HCEC 1CT (cell line): ENCODE results near the gene MTRF1L.
"Not testable (repeated sequence)": the region's sequence is repeated elsewhere in the genome, so short reads cannot be mapped to it uniquely, and the experiment has no call there.

Source experiments
- DNase-seq: peaks from one replicate; pipeline ENCODE4 v3.0.0-alpha.2; 2017

Gene MTRF1L

GRCh38 chr6:153001767-153002612 is 519 bp downstream of the MTRF1L start:
- peak; percentile 19 for DNase-seq

GRCh38 chr6:153000790-153001189 is 1.7 kb downstream of the MTRF1L start:
- not testable (repeated sequence) for DNase-seq

- no peak for DNase-seq
Observed at GRCh38 chr6:153000243-153000642, 2.3 kb downstream of the MTRF1L start.

- DNase-seq: not testable (repeated sequence)
Observed at GRCh38 chr6:152999538-152999937, 3.0 kb downstream of the MTRF1L start.

DNA sequence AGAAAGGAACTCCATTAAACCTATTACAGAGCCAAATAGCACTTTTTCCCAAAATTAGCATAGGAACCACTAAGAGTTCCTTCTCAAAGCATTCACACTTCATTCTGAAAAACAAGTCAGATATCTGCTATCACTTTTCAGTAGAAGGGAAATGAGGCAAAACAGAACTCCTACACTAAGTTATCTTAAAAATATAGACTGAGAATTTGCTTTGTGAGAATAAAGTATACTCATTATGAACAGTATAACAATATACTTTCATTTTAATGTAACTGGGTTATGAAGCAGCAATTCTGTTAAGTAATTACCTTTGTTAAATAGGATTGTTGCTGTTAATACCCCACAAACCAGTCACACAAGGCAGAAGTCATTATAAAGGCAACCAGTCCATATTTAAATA is 8.7 kb downstream of the MTRF1L start:
- no peak for DNase-seq

- peak; percentile 33 for DNase-seq
Observed at GRCh38 chr6:152993431-152993830, 9.1 kb downstream of the MTRF1L start.

DNA sequence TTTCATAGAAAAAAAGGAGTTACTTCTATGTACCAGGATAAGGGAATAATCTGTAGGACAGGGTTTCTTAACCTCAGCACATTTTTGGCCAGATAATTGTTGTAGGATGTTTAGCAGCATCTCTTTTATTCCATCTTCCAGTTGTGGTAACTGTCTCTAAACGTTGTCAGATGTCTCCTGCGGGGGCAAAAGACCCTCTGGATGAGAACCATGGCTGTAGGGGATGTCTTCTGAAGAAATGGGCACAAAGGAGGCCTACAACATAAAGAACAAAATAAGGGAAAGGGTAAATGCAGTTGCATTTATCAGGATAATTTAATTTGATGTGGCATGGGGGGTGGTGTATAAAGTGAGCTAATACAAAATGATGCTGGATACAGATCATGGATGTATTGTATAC is 15.5 kb downstream of the MTRF1L start:
- no peak for DNase-seq

- not testable (repeated sequence) for DNase-seq
Observed at GRCh38 chr6:152985300-152985699, 17.2 kb downstream of the MTRF1L start.

DNA sequence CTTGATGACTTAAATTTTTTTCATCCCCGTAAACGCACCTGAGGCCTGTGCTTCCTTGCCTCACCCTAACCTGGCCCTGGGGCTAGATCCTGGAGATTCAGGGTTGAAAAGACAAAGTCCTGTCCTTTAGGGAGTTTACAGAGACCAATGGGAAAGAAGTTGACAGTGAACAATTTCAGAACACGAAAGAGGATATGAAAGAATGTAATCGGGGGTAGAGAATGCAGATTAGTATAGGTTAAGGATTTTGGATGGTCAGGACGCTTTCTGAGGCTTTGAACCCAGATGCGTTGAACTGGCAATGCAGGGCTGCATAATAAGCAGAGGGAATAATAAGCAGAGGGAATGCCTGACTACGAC is 18.0 kb downstream of the MTRF1L start:
- no peak for DNase-seq

- peak; percentile 77 for DNase-seq
Observed at GRCh38 chr6:152983637-152984512, 18.6 kb downstream of the MTRF1L start.

- peak; percentile 98 for DNase-seq
Observed at GRCh38 chr6:152982904-152983636, 19.4 kb downstream of the MTRF1L start, which contains the start of gene FBXO5. Gene FBXO5 (minus strand): TSS chr6:152983041. CDS start chr6:152982959, 82 bp downstream.

- no peak for DNase-seq
Observed at GRCh38 chr6:152981989-152982903, 20.3 kb downstream of the MTRF1L start.

DNA sequence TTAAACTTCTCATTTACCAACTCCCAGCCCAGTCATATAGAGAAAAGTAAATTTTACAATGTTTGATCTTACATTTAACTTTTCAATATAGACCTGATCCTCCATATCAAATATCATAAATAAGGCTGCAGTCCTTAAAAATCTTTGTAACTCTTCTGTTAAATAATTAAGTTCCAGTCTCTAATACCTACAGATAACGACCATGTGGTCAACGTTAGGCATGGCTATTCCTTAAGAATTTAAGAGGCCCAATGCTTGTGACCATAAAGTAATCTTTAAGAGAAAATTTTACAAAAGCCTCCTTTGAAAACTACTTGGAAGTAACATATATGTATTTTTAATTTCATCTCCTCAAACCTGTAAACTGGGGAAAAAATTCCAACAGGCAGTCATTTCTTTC is 21.3 kb downstream of the MTRF1L start:
- no peak for DNase-seq

- no peak for DNase-seq
Observed at GRCh38 chr6:152980656-152981055, 21.9 kb downstream of the MTRF1L start.

DNA sequence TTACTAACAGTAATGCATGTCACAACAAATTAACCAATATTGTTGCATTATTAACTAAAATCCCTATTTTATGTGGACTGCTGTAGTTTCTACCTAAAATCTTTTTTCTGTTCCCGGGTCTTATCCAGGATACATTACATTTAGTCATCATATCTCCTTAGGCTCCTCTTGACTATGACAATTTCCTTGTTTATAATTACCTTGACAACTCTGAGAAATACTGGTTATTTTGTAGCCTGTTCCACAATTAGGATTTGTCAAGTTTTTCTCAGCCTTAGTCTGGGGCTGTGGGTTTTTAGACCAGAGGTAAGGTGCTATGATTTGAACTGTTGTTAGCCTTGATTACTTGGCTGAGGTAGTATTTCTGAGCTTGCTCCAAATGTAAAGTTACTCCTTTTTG is 23.4 kb downstream of the MTRF1L start:
- DNase-seq: no peak

- DNase-seq: peak; percentile 59
Observed at GRCh38 chr6:152978058-152978457, 24.5 kb downstream of the MTRF1L start.

DNA sequence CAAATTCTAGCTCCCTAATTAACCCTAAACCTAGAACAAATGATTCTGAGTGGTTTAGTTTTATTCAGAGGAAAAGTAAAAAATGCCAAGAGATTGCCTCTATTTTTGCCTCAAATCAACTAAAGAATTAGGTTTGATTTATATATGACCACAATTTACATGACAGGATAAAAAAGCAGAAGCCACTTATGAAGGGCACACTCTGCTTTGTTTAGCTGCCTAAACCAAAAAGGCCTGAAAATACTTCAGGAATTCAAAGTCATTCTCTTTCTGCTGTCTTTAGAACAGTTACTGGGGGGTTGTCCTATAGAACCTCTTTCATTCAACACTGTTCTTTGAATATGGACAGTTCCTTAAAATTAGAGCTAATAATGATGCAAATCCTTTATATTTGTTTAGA is 25.0 kb downstream of the MTRF1L start:
- DNase-seq: no peak

GRCh38 chr6:152976749-152977148 is 25.8 kb downstream of the MTRF1L start:
- DNase-seq: no peak

DNA sequence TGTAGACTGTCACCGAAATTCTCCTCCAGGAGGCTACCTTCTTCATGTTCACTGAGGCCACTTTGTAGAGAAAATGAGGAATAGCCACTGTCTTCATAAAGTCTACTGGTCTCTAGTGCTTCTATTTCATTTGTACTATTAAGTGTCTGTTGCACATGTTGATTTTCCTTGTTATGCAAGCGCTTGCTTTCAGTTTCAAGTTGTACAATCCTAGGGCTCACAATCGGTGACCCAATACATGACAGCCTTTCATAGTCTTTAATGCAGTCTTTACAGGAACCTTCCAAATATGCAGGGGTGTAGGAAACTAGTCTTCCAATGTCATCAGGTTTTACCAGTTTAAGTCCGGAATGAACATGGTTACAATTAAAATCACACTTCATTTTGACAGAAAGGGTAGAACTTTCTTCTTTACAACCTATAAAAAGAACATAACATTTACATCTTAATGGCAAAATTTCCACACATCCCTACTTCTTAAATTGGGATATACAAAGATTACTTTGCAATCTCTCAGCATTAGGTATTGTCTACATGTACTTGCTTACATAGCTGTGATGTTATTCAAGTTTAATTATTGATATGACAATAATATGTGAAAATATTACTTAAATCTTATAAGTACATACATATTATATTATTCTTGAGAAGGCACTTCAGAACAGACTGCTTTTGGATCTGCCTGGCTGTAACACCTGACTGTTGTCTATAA is 27.1 kb downstream of the MTRF1L start:
- no peak for DNase-seq

DNA sequence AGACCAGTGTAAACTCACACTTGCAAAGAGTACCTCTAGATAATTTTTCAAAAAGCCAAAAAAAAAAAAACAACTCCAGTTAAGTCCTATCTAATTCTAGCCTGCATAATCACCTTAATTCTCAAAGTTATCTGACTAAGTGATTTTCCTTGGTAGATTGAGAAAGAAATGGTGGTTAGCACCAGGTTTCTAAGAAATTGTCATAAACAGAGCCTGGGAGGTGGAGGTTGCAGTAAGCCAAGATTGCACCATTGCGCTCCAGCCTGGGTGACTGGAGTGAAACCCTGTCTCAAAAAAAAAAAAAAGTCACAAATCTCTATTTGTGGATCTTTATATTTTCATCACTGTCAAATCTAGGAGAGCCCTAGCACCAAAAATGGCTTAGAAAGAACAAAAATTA is 28.6 kb downstream of the MTRF1L start:
- no peak for DNase-seq

- DNase-seq: no peak
Observed at GRCh38 chr6:152969688-152970418, 32.7 kb downstream of the MTRF1L start.
